Cardiac muscle cell (in vitro differentiated cells and primary cell): ENCODE data around the gene EIF3L. TPM values are rescaled to one million over a fixed set of nuclear protein-coding genes. Genes with fewer than 3 reads are reported as not detected.

Source experiments
- DNase-seq, 2 donors: peaks; one replicate each; pipeline versions ENCODE4 v3.0.0 to v3.0.0-alpha.2; 2010 to 2017; ENCODE audit warnings: low read depth in 1 of 2, low spot score in 1 of 2
- H3K27ac ChIP-seq: fragments of 200-600 bp; sonication (generic); 2 replicates; pipeline ENCODE4 v1.5.1; 2016
- H3K27me3 ChIP-seq: fragments of 200-600 bp; sonication (generic); 2 replicates; pipeline ENCODE4 v1.6.0; 2016; ENCODE audit warnings: control low read depth
- H3K36me3 ChIP-seq: fragments of 200-600 bp; sonication (generic); 2 replicates; pipeline ENCODE4 v1.5.1; 2016; ENCODE audit warnings: control low read depth
- H3K4me1 ChIP-seq: fragments of 200-600 bp; sonication (generic); 2 replicates; pipeline ENCODE4 v1.8.1; 2017; ENCODE audit warnings: low read depth, mild to moderate bottlenecking, mixed run types
- H3K4me3 ChIP-seq: fragments of 200-600 bp; sonication (generic); 2 replicates; pipeline ENCODE4 v1.5.1; 2016; ENCODE audit warnings: mild to moderate bottlenecking
- H3K9me3 ChIP-seq: fragments of 200-600 bp; sonication (generic); 2 replicates; pipeline ENCODE4 v1.5.1; 2017; ENCODE audit warnings: low read depth, mild to moderate bottlenecking, control low read depth
- polyA plus RNA-seq: library from polyadenylated mRNA; unstranded; fragments of >200 nt; fragmentation: Nextera tagmentation; extraction: Ambion mirVana; gene quantifications from 2 replicates; pipeline ENCODE4 v1.2.1, GENCODE V29; 2016
- total RNA-seq: library from RNA; depleted of rRNA; stranded (reverse); fragments of >200 nt; gene quantifications from 2 replicates; pipeline ENCODE4 v1.2.3, GENCODE V29; 2016
- TF ChIP-seq, protein P1 (sequence below): IDR thresholded peaks from 2 replicates; pipeline ENCODE4 v1.5.1; 2012; ENCODE audit warnings: low read depth, mild to moderate bottlenecking, low read length

Gene EIF3L
- total and polyA plus RNA-seq, 2 experiments from 2014 or later, result 213 to 422 TPM

DNA sequence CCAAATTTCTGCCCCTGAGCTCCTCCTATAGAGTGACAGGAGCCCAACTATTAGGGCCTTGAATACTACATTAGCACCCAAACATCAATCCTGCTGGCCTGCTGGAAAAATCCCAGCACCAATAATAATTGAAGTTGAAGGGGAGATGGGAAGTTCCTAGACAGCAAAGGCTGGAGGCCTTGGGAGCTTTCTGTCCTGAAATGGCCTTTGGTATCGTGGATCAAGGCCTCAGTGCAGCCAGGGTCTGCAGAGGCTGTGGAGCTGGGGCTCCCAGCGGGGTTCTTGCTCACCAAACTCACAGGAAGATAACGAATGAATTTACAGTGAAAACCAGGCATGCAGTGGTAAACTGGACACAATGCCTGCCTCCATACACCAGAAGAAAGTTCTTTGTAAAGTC lies 47.7 kb downstream of the EIF3L start:
- Histone ChIP-seq H3K4me1 (peaks cover 40% of the 10 kb centered on the region), H3K36me3 (no peaks in the 10 kb centered on the region), H3K27me3 (no peaks in the 10 kb centered on the region), H3K4me3 (no peak overlapping the region), H3K27ac (peak overlapping the region; percentile 5), H3K9me3 (no peaks in the 10 kb centered on the region)
- TF ChIP-seq, protein P1, sequence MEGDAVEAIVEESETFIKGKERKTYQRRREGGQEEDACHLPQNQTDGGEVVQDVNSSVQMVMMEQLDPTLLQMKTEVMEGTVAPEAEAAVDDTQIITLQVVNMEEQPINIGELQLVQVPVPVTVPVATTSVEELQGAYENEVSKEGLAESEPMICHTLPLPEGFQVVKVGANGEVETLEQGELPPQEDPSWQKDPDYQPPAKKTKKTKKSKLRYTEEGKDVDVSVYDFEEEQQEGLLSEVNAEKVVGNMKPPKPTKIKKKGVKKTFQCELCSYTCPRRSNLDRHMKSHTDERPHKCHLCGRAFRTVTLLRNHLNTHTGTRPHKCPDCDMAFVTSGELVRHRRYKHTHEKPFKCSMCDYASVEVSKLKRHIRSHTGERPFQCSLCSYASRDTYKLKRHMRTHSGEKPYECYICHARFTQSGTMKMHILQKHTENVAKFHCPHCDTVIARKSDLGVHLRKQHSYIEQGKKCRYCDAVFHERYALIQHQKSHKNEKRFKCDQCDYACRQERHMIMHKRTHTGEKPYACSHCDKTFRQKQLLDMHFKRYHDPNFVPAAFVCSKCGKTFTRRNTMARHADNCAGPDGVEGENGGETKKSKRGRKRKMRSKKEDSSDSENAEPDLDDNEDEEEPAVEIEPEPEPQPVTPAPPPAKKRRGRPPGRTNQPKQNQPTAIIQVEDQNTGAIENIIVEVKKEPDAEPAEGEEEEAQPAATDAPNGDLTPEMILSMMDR, result no peak
- DNase-seq, result no peak

DNA sequence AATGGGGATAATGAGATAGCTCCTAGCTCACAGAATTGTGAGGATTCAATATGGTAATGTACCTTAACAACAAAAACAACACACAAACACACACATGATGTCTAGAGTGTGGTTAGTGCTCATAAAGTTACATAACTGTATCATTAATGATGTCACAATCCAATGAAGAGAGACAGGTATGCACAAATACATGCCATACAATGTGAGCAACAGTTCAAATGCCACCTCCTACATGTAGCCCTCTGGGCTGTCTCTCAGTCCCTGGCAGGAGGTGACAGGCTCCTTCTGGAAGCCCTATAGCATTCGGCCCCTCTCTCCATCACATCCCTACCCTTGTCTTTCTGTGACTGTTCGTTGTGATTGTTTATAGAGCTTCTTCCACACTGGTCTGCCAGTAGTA lies 48.6 kb downstream of the EIF3L start:
- no peak for DNase-seq
- H3K27ac ChIP-seq, result no peak overlapping the region

DNA sequence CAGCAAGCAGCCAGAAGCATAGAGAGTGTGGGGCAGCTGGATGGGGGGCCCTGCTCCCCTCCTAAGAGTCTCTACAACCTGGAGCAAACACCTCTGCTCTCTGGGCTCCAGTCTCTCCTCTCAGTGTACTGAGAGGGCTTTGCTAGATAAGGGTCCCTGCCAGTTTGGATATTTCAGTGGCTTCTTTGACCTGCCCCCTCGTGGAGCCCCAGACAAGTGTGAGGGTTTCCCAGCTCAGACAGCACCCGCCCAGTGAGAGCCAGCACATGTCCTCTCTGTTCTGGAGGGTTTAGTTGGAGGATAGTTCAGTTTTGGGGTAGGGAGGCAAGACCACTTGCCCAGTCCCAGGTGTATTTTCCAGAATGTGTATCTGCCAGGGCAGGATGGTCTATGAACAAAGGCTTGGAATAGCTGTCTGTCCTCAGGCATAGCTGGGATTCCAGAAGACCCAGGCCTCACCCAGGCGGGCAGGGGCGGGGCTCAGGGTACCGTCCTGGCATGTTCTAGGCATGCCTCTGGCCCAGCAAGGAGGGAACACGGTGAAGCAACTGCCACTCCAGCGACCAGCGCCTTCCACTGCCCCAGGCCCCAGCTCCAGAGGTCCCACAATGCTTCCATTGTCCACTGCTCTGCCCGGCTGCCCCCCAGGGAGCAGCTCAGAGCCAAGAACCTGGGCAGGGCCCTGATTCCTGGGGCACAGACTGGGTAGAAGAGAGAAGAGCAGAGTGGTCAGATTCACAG lies 49.4 kb downstream of the EIF3L start:
- Histone ChIP-seq H3K9me3 (no peaks in the 10 kb centered on the region), H3K27ac (peak overlapping the region; percentile 47), H3K36me3 (no peaks in the 10 kb centered on the region), H3K4me1 (peaks cover 34% of the 10 kb centered on the region), H3K4me3 (no peak overlapping the region), H3K27me3 (no peaks in the 10 kb centered on the region)
- TF ChIP-seq, protein P1, result no peak
- DNase-seq, result peak; percentile 27 to 38

More for the DNA sequence above, 48.6 kb downstream of the EIF3L start:
- Histone ChIP-seq H3K36me3 (no peaks in the 10 kb centered on the region), H3K27me3 (no peaks in the 10 kb centered on the region), H3K9me3 (no peaks in the 10 kb centered on the region), H3K4me3 (no peak overlapping the region), H3K4me1 (peaks cover 40% of the 10 kb centered on the region)
- TF ChIP-seq, protein P1, result no peak

DNA sequence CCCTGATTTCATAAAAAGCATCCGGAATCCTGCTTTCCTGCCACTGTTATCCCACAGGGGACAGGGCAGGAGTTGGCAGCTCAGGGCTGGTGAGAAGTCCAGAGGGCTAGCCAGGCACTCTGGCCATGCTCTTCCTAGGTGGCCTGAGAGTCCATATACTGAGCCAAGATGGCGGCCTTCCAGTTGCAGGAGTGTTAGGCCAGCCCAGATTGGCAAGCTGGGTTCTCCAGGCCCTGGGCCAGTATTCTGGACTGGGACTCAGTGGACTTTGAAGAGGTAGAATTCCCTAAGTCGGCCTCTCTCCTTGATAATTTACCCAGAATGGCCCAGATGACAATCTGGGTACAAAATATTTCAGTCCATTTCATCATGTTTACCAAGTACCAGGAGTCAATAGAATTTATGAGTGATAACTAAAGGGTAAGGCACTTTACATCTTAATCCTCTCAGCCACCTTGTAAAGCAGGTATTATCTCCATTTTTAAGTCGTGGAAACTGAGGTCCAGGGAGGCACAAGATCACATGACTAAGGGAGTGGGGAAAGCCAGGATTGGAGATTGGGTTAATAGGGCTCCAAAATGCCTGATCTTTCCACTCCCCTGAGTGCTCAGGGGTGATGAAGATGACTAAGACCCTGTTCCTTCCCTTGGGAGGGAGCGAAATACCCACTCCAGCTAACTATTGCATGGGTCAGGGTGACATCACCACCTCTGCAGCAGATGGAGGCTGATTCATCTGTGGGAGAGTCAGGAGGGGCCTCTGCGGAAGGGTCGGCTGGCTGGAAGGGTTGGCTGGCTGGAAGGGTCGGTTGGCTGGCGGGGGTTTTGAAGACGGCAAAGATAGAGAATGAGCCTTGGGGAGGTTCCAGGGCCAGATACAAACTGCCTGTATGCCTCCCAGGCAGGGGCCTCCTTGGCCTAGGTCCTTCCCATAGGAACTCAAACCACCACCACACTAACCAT lies 55.6 kb downstream of the EIF3L start:
- no peak overlapping the region for H3K27ac ChIP-seq
- DNase-seq, result peak; percentile 10 to 97
- TF ChIP-seq, protein P1, result no peak

DNA sequence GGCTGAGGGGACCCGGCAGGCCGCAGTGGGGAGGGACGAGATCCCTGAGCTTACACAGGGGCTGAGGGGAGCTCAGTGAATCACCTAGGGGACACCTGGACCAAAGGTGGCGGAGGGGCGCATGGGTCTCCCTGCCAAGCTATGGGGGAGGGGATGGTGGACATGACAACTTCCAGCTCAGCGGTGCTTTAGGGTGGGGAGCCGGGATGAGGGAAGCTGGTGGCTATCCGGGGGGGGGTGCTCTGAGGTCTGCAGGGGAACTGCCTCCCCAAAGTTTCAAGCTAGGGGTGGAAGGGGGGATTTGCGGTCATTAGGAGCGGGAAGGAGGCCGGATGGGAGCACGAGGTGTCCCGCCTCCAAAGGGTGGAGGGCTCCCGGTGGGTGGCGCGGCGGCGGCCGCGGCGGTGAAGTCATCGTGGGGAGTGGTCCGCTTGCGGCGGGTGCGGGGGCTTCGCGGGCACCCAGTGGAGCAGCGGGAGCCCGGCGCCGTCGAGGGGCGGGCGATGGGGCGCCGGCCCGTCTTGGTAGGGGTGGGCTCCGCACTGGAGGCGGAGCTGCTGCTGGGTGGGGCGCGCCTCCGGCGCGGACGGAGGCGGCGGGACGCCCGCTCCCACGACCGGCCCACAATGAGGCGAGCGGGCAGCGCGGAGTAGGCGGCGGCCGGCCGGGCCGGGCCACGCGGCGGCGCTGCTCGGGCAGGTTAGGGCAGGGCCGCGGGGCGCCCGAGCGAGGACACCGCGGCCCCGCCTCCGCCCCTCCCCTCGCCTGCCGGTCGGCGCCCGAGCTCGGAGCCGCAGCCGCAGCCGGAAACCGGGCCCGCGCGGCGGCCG lies 56.5 kb downstream of the EIF3L start, which contains the start of gene MICALL1:
Gene MICALL1 (plus strand): TSS at position 764 of the 830 bp plus-strand sequence. CDS start 126 bp downstream, outside the sequence.
- TF ChIP-seq, protein P1, result no peak
- Histone ChIP-seq H3K4me3 (peak within 1 kb of the TSS; percentile 74), H3K27ac (no peak within 1 kb of the TSS), H3K27me3 (no peaks in the 10 kb centered on the region), H3K9me3 (no peaks in the 10 kb centered on the region), H3K4me1 (peaks cover 12% of the 10 kb centered on the region), H3K36me3 (no peaks in the 10 kb centered on the region)
- peak; percentile 83 to 89 for DNase-seq

More for the DNA sequence above, 55.6 kb downstream of the EIF3L start:
- Histone ChIP-seq H3K4me1 (peaks cover 5% of the 10 kb centered on the region), H3K9me3 (no peaks in the 10 kb centered on the region), H3K27me3 (no peaks in the 10 kb centered on the region), H3K36me3 (no peaks in the 10 kb centered on the region), H3K4me3 (no peak overlapping the region)
